ENCODE results near the gene FERMT3. TPM values are rescaled to one million over a fixed set of nuclear protein-coding genes. Genes with fewer than 3 reads are reported as not detected.

The FERMT3 gene
- total RNA-seq, 1 donor from 2014 or later = 202 TPM

Other genes with a start within 250 kb of the FERMT3 start
- 312 and 326 TPM in 2 replicates for gene COX8A, start 232.1 kb upstream of the FERMT3 start, total RNA-seq
- gene OTUB1, start 220.3 kb upstream of the FERMT3 start, total RNA-seq = 107 and 110 TPM in 2 replicates
- not detected in 2 replicates for gene FLRT1, start 170.8 kb upstream of the FERMT3 start, total RNA-seq
- 23.4 and 26.7 TPM in 2 replicates for gene MACROD1, start 40.6 kb upstream of the FERMT3 start, total RNA-seq
- gene STIP1, start 20.6 kb upstream of the FERMT3 start, total RNA-seq = 480 and 484 TPM in 2 replicates
- 33.7 and 35.5 TPM in 2 replicates for gene TRPT1, start 19.5 kb downstream of the FERMT3 start, total RNA-seq
- 72.8 and 77.0 TPM in 2 replicates for gene NUDT22, start 19.6 kb downstream of the FERMT3 start, total RNA-seq
- 24.5 and 25.8 TPM in 2 replicates for gene DNAJC4, start 23.8 kb downstream of the FERMT3 start, total RNA-seq
- gene VEGFB, start 27.9 kb downstream of the FERMT3 start, total RNA-seq = 67.4 and 82.0 TPM in 2 replicates
- 36.6 and 37.1 TPM in 2 replicates for gene FKBP2, start 34.4 kb downstream of the FERMT3 start, total RNA-seq
- gene PPP1R14B, start 40.2 kb downstream of the FERMT3 start, total RNA-seq = 262 and 273 TPM in 2 replicates
- gene PLCB3, start 44.8 kb downstream of the FERMT3 start, total RNA-seq = 21.0 and 23.4 TPM in 2 replicates
- 33.2 and 34.7 TPM in 2 replicates for gene BAD, start 77.9 kb downstream of the FERMT3 start, total RNA-seq
- gene GPR137, start 79.1 kb downstream of the FERMT3 start, total RNA-seq = 32.7 and 38.0 TPM in 2 replicates
- gene KCNK4, start 84.6 kb downstream of the FERMT3 start, total RNA-seq = not detected in 2 replicates
- 0.59 TPM in 1 of 2 replicates, not detected in the other for gene CATSPERZ, start 93.6 kb downstream of the FERMT3 start, total RNA-seq
- gene ESRRA, start 98.8 kb downstream of the FERMT3 start, total RNA-seq = 49.4 and 54.6 TPM in 2 replicates
- gene TRMT112, start 110.8 kb downstream of the FERMT3 start, total RNA-seq = 290 and 291 TPM in 2 replicates
- 112 and 118 TPM in 2 replicates for gene PRDX5, start 111.4 kb downstream of the FERMT3 start, total RNA-seq
- gene CCDC88B, start 133.5 kb downstream of the FERMT3 start, total RNA-seq = 127 and 128 TPM in 2 replicates
- gene RPS6KA4, start 152.4 kb downstream of the FERMT3 start, total RNA-seq = 38.7 and 43.7 TPM in 2 replicates

Data from activated T-helper 2 cell treated with anti-CD3 and anti-CD28 coated beads, Interferon-gamma antibody, Interleukin-2, Interleukin-4, amounts not matched to agents 10 μg/mL and 5 μg/mL and 100 μg/mL, durations not matched to agents 14 hours and 24 hours and 36 hours (primary cell).